HG02973 (cell line): ENCODE measurements around the gene IRF7.

Source experiments
- ATAC-seq: cut with Tn5 transposase; IDR thresholded peaks from one replicate; pipeline ENCODE4 v1.9.1; 2021; ENCODE audit warnings: moderate library complexity; ENCODE audit not compliant: unreplicated experiment

The IRF7 gene

DNA sequence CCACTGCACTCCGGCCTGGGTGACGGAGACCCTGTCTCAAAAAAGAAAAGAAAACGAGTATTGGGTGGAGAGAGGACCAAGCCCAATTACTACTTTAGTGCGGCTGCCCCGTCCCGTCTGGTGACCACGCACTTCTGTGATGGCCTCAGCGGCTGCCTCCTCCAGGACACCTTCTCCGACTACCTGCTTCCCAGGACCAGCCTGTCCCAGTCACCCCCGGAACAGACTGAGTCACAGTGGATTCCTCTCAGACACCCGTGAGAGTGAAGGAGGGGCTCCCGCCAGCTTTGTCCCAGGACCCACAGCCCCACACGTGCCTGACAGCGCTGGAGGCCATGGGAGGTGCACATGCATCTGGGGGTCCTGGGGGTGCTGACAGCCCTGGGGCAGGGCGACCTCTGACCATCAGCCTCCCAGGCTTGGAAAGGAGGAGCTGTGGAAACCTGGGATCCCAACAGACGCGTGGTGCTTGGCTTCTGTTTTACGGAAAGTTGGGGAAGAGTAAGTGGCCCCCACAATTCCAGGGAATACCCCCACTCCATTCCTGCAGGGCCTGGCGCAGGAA, 26.1 kb upstream of the IRF7 start:
- ATAC-seq, result no peak

DNA sequence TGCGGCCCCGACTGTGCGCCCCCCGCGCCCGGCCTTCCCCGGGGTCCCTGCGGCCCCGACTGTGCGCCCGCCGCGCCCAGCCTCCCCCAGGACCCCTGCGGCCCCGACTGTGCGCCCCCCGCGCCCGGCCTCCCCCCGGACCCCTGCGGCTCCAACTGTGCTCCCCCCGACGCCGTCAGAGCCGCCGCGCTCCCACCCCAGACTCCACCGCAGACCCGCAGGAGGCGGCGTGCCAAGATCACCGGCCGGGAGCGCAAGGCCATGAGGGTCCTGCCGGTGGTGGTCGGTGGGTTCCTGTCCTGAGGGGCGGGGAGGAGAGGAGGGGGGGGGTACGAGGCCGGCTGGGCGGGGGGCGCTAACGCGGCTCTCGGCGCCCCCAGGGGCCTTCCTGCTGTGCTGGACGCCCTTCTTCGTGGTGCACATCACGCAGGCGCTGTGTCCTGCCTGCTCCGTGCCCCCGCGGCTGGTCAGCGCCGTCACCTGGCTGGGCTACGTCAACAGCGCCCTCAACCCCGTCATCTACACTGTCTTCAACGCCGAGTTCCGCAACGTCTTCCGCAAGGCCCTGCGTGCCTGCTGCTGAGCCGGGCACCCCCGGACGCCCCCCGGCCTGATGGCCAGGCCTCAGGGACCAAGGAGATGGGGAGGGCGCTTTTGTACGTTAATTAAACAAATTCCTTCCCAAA, 24.4 kb upstream of the IRF7 start:
- ATAC-seq, result no peak

DNA sequence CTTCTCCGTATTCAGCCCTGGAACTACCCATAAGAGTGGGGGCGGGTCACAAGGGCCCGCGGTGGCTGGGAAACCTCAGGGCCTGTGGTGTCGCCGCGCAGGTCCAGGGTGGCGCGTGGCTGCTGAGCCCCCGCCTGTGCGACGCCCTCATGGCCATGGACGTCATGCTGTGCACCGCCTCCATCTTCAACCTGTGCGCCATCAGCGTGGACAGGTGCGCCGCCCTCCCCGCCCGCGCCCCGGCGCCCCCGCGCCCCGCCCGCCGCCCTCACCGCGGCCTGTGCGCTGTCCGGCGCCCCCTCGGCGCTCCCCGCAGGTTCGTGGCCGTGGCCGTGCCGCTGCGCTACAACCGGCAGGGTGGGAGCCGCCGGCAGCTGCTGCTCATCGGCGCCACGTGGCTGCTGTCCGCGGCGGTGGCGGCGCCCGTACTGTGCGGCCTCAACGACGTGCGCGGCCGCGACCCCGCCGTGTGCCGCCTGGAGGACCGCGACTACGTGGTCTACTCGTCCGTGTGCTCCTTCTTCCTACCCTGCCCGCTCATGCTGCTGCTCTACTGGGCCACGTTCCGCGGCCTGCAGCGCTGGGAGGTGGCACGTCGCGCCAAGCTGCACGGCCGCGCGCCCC, 23.7 kb upstream of the IRF7 start:
- ATAC-seq, result no peak

DNA sequence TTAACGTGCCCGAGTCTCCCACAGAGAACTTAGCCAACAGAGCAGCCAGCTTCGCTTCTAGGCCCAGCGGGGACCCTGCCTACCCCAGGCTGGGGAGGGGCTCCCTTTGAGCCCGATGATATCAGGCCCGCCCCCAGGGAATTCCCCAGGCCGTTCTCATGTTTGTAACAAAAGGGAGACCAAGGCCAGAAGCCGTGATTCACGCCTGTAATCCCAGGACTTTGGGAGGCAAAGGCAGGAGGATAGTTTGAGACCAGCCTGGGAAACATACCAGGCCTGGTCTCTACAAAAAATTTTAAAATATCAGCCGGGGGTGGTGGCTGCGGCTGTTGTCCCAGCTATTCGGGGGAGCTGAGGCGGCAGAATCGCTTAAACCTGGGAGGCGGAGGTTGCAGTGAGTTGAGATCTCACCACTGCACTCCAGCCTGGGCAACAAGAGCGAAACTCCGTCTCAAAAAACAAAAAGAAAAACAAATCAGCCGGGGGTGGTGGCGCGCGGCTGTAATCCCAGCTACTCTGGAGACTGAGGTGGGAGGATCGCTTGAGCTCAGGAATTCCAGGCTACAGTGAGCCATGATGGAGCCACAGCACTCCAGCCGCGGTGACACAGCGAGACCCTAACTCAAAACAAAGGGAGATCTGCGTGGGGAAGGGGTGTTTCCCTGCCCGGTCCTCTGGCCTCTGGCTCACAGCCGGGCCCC, 23.0 kb upstream of the IRF7 start:
- no peak for ATAC-seq

DNA sequence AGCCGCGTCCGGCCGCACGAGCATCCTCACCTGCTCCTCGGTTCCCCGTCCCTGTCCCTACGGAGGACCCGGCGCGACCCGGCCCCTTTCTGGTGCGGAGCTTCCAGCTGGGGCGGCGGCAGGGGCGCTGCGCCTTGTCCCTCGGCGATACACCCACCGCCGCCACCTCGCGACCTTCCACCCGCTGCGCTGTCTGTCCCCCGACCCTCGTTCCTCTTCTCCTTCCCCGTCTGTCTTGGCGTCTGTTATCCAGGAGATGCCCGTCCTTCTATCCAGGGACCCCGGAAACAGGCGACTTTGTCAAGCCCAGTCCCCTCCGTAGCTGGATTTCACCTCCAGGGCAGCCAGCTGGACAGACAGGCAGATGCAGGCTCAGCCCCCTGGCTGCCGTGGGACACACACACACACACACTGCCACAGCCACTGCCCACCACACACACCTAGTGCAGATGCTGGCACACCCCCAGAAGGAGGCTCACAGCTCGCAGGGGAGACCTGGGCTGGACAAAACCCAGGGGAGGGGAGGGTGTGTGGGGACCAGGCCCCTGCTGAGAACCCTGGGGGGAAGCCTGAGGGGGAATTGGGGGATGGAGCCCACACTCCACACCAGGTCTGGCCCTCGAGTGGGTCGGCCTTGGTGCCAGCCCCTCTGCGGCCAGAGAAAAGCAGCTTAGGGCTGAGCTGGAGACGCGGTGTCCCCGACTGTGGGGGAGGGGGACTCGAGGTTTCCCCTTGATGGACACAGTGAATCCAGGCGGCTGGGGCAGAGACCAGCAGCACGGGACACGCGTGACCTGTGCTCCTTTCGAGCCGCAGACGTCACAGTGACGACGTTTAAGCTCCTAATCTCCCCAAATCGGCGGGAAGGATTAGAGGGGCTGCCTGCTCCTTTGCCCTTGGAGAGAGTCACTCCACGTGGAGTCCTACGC, 22.1 kb upstream of the IRF7 start:
- no peak for ATAC-seq

DNA sequence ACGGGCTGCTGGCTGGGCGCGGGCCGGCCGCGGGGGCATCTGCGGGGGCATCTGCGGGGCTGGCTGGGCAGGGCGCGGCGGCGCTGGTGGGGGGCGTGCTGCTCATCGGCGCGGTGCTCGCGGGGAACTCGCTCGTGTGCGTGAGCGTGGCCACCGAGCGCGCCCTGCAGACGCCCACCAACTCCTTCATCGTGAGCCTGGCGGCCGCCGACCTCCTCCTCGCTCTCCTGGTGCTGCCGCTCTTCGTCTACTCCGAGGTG, 21.5 kb upstream of the IRF7 start:
- no peak for ATAC-seq

DNA sequence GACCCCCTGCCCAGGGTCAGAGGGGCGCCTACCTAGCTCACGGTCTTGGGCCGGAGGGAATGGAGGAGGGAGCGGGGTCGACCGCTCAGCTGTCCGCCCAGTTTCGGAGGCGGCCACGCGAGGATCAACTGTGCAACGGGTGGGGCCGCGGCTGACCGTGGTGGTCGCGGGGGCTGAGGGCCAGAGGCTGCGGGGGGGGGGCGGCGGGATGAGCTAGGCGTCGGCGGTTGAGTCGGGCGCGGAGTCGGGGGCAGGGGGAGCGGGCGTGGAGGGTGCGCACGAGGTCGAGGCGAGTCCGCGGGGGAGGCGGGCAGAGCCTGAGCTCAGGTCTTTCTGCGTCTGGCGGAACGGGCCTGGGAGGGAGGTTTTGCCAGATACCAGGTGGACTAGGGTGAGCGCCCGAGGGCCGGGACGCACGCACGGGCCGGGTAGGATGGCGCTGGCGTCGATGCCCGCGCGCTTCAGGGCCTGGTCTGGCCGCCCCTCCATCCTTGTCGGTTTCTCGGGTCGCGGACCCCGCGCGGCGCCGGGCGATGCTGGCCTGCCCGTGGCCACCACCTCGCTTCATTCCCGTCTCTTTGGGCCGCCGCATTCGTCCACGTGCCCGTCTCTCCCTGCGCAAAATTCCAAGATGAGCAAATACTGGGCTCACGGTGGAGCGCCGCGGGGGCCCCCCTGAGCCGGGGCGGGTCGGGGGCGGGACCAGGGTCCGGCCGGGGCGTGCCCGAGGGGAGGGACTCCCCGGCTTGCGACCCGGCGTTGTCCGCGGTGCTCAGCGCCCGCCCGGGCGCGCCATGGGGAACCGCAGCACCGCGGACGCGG, 21.0 kb upstream of the IRF7 start, which contains the start of gene DRD4:
TSS of gene DRD4 (plus strand) at position 759 of the 822 bp plus-strand sequence. CDS start at position 795, 36 bp downstream.
- ATAC-seq, result no peak

DNA sequence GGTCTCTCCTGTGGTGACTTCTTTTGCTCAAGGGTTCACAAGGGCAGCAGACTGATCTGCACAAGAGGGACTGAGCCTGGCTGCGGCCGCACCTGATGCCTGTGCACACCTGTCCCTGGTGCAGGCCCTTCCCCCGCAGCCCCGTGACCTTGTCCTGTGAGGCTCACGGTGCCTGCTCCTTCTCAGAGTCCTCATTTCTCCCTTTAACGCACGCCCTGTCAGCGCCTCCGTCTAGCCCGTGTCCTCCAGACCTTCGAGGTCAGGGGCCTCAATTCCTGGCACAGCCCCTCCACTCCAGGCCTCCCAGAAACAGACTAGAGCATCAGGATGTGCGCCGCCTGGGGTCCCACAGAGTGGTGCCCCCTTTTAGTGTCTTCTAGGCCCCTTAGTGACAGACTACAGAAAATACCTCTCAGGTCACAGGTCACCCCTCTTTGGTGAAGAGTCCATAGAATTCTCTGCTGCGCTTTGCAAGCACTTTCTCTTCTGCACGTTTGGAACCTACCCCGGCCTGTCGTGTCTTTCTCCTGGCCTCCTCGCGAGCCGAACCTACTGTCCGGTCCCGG, 20.3 kb upstream of the IRF7 start:
- no peak for ATAC-seq

DNA sequence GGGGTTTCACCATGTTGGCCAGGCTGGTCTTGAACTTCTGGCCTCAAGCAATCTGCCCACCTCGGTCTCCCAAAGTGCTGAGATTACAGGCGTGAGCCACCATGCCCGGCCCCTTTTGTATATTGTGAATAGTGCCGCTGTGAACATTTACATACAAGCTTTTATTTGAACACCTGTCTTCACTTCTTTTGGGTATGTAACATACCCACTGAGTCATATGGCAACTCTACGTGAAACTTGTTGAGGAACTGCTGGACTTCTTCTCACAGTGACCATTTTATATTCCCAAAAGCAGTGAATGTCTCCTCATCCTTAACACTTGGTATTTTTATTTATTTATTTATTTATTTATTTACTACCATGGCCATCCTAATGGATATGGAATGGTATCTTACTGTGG, 15.1 kb upstream of the IRF7 start:
- ATAC-seq, result no peak

DNA sequence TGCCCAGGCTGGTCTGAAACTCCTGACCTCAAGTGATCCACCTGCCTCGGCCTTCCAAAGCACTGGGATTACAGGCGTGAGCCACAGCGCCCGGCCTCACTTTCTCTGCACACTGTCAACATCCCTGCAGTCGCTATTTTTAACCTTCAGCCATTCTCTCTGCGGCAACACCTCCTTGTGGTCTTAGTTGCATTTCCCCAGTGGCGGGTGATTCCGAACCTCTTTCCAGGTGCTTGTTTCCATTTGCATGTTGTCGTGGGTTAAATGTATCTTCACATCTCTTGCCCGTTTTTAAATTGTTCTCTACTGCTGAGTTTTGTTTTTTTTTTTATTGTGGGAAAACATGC, 13.5 kb upstream of the IRF7 start:
- no peak for ATAC-seq

DNA sequence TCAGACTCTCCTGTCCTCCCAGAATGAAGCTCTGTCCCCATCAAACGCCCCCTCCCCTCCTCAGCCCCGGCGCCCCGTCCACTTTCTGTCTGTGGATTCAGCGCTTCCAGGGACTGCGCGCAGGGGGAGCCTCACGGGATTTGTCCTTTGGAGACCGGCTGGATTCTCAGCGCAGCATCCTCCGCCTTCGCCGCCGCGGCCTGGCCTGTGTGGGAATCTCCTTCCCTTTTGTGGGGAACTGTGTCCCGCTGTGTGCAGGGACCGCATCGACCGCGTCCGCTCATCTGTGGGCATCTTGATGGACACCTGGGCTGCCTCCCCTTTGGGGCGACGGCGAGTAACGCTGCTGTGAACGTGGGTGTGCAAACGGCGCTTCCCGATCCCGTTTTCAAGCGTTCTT, 12.3 kb upstream of the IRF7 start:
- ATAC-seq, result no peak

DNA sequence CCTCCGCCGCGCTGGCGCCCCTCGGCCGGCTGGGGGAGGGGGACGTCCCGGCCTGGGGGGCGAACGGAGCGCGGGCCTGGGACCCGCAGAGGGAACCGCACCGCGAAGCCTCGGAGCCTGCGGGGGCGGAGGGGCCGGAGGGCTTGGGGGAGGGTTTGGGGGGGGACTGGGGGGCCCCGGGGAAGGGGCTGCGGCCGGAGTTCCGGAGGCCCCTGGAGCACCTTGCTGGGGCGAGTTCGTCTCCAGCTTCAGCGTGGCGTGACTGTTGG, 11.5 kb upstream of the IRF7 start:
- ATAC-seq, result no peak

DNA sequence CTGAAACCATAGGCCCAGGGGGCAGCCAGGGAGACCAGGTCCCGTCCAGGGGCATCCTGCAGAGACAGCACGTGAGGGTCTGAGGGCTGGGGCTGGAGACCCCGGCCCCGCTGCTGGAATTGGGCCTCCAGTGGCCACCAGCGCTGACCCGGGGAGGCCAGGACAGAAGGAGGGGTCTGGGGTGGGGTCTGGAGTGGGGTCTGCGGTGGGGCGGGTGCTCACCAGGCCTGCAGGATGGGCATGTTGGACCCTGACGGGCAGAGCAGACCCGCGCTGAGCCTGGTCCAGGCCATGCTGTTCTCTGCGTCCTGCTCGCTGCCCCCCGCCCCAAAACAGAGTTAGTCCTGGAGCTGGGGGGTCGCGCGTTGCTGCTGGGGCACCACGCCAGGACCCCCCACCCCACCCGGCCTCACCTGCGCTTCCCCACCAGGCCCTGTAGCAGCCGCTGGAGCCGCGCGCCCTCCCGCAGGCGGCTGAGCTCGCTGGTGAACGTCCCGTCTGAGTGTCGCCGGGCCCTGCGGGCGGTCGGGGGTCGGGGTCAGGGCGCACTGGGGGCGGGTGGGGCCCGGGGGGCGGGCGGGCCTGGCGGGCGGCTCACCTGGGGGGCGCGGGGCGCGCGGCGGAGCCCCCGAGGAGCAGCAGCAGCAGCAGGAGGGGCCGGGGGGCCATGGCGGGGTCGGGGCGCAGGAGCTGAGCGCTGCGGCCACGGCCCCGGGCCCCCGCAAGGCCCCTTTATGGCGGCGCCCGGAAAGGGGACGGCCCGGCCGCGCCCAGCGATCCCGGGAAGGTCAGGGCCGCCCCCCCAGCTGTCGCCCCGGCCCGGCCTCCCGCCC, 10.9 kb upstream of the IRF7 start, which contains the start of gene SCT:
TSS of gene SCT (minus strand) at position 707 of the 833 bp plus-strand sequence. CDS start at position 669, 38 bp downstream.
- no peak for ATAC-seq

DNA sequence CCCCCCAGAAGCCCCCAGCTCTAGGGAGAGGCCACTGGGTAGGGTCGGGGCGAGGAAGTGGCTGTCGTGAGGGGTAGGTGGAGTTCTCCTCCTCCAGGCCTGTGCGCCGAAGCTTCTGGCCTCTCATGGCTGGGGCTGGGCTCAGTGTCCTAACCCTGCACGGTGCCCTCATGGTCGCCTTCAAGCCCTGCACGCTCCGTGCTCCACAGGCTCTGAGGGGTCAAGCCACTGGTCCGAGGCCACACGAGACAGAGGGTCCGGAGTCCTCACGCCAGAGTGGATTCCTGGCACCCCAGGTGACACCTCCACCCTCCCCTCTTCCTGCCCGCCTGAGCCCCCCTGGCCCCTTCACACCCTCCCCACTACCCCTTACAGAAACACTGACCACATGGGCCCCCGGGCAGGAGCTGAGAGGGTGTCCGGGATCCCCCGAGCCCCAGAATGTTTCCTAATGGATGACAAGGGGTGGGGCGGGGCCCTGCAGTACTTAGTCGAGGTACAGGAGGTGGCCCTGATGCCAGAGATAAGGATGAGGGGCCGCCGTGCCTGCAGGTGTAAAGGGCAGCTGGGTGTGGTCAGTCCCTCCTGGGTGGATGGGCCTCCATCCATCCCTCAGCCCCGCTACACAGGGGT, 10.0 kb upstream of the IRF7 start:
- ATAC-seq, result no peak

DNA sequence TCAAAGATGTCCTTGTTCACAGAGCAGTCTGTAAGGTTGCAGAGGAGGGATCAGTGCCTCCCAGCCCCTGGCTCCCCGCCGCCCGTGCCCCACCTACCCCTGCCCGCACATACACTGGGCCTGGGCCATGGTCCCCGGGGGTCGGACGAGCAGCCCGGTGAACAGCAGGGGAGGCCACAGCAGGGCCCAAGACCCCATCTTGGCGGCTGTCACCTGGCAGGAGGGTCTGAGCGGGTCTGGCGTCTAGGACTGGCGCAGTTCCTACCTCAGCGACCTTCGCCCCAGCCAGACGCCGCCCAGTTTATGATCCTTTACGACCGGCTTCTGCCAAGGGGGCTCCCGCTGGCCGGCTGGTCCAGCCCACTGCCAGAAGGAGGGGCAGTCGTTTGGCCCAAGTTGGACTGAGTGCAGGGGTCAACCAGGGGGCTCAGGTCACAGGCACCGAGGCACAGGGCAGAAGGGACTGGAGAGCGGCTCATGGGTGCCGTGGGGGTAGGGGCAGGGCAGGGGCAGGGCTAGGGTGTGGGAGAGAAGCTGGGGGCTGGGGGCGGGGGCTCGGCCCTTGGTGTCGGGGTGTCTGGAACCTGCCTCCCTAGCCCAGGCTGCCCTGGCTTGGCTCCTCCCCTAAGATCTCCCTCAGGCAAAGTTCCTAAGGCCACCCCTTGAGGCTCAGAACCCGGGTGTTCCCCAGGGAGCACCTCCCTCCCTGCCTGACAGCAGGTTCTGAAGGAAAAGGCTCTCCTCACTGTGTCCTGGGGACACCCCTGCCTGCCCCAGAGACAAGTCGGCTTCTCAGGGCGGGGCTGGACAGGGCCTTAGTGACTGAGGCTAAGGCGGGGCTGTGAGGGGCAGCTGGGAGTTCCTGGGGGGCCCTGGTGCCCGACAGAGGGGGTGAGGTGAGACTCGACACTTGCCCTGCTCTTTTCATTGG, 9.2 kb upstream of the IRF7 start, which contains the start of gene CDHR5:
TSS of gene CDHR5 (minus strand) at position 251 of the 931 bp plus-strand sequence. CDS start at position 198, 53 bp downstream.
- no peak for ATAC-seq

DNA sequence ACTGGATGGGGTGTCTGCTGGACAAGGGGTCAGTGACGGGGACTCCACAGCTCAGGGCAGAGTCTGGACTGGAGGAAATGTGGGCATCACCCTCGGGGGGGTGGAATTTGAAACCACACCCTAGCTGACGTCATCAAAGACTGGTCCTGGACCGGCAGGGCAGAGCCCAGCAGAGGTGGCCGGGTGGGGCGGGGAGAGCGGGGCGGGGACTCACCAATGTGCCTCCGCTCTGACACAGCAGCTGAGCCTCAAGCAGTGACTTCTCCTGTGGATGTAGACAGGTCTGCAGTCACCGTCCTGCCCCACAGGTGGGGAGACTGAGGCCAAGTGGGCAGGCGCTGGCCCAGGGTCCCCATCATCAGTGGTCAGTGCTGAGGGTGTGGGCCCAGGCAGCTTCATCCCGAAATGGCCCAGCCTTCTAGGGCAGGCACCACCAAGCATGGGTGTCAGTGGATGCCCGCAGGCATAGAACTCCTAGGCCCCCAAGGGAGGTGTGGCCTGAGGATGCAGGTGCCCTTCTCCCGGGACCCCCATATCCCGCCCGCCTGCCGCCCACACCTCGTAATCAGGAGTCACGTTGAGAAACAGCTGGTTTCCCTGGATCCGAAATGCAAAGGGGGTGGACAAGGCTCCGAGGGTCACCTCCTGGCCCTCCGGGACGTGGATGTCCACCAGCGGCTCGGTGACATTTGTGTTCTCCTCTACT, 8.4 kb upstream of the IRF7 start:
- ATAC-seq, result no peak

DNA sequence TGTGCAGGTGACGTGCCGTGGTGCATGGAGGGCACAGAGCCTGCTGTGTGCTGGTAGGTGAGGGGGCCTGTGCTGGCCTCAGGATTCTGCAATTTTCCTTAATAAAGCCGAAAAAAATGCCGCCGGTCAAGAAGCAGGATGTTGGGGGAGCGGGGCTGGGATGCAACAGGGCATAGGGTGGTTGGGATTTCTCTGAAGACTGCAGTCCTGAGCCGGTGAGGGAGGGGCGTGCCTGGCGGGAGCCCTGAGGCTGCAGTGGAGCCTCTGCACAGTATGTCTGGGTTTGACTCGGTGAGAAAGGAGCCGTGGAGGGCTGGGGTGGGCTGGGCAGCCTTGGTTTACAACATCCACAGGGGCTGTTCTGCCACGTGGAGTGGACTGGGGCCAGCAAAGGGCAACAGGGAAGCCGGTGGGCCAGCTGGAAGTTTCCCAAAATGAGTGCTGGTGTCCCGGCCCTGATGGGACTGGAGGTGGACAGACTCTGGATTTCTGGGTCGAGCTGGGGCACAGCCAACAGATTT, 7.7 kb upstream of the IRF7 start:
- no peak for ATAC-seq
